PFSK-1 (cell line): ENCODE data around the gene KPNB1.

ENCODE experiments used
- POLR2AphosphoS5 ChIP-seq: IDR thresholded peaks from 2 replicates; pipeline ENCODE4 v1.6.1; 2012; ENCODE audit warnings: low read depth, mild to moderate bottlenecking, control low read depth, low read length, moderate library complexity
- SIN3A ChIP-seq: IDR thresholded peaks from 2 replicates; pipeline ENCODE4 v1.6.1; 2012; ENCODE audit warnings: mild to moderate bottlenecking, low read length, moderate library complexity, borderline replicate concordance; ENCODE audit not compliant: insufficient read depth
- TAF1 ChIP-seq: IDR thresholded peaks from 2 replicates; pipeline ENCODE4 v1.6.1; 2012; ENCODE audit warnings: low read length, control low read depth, borderline replicate concordance; ENCODE audit not compliant: insufficient read depth

- no peak for TF ChIP-seq POLR2AphosphoS5
- no peak for TF ChIP-seq TAF1
- no peak for TF ChIP-seq SIN3A
Measured at GRCh38 chr17:47621293-47622179, 28.2 kb upstream of the KPNB1 start.
